NCI-H1417 (cell line): ENCODE measurements around the gene SUSD5.
"Not testable (repeated sequence)": the region's sequence is repeated elsewhere in the genome, so short reads cannot be mapped to it uniquely, and the experiment has no call there.

Experiments
- DNase-seq, 3 experiments: peaks; one replicate each; lab custom pipeline; 2025; lab: John Stamatoyannopoulos, UW

Gene SUSD5

GRCh38 chr3:33194303-33194702 lies 24.3 kb downstream of the SUSD5 start:
- no peak for DNase-seq

- DNase-seq, result no peak
Observed at GRCh38 chr3:33187368-33187634, 31.3 kb downstream of the SUSD5 start.

GRCh38 chr3:33186524-33187367 lies 31.9 kb downstream of the SUSD5 start:
- no peak for DNase-seq

- DNase-seq, result no peak
Observed at GRCh38 chr3:33184863-33185262, 33.7 kb downstream of the SUSD5 start.

GRCh38 chr3:33181641-33182040 lies 37.0 kb downstream of the SUSD5 start:
- not testable (repeated sequence) for DNase-seq

- no peak for DNase-seq
Observed at GRCh38 chr3:33181229-33181628, 37.4 kb downstream of the SUSD5 start.

GRCh38 chr3:33179132-33179531 lies 39.5 kb downstream of the SUSD5 start:
- DNase-seq, result no peak

GRCh38 chr3:33174711-33175414 lies 43.7 kb downstream of the SUSD5 start:
- DNase-seq, result peak in 2 of 3 experiments; percentile 0 to 32

- DNase-seq, result no peak
Observed at GRCh38 chr3:33174095-33174494, 44.5 kb downstream of the SUSD5 start.

GRCh38 chr3:33173672-33174071 lies 44.9 kb downstream of the SUSD5 start:
- no peak for DNase-seq

GRCh38 chr3:33173103-33173502 lies 45.5 kb downstream of the SUSD5 start:
- DNase-seq, result peak; percentile 21 to 81 (median 45)

GRCh38 chr3:33171580-33171979 lies 47.0 kb downstream of the SUSD5 start:
- no peak for DNase-seq

GRCh38 chr3:33170531-33170930 lies 48.1 kb downstream of the SUSD5 start:
- DNase-seq, result no peak

- peak in 1 of 3 experiments; percentile 4 for DNase-seq
Observed at GRCh38 chr3:33167716-33168336, 50.8 kb downstream of the SUSD5 start.

- DNase-seq, result no peak
Observed at GRCh38 chr3:33167284-33167683, 51.3 kb downstream of the SUSD5 start.

GRCh38 chr3:33166095-33166494 lies 52.5 kb downstream of the SUSD5 start:
- no peak for DNase-seq

GRCh38 chr3:33165372-33165771 lies 53.2 kb downstream of the SUSD5 start:
- no peak for DNase-seq

- not testable (repeated sequence) for DNase-seq
Observed at GRCh38 chr3:33162621-33163020, 56.0 kb downstream of the SUSD5 start.

- DNase-seq, result no peak
Observed at GRCh38 chr3:33159981-33160380, 58.6 kb downstream of the SUSD5 start.

- DNase-seq, result no peak
Observed at GRCh38 chr3:33159234-33159633, 59.4 kb downstream of the SUSD5 start.

- no peak for DNase-seq
Observed at GRCh38 chr3:33155301-33155700, 63.3 kb downstream of the SUSD5 start.

GRCh38 chr3:33153782-33154181 lies 64.8 kb downstream of the SUSD5 start:
- no peak for DNase-seq
